Raji (cell line): ENCODE measurements around the gene SPEN.

Experiments
- POLR2A ChIP-seq: IDR thresholded peaks from 2 replicates; pipeline ENCODE4 v1.6.1; 2011; ENCODE audit warnings: low read depth, low read length, control low read depth; ENCODE audit not compliant: insufficient read depth

The SPEN gene

DNA sequence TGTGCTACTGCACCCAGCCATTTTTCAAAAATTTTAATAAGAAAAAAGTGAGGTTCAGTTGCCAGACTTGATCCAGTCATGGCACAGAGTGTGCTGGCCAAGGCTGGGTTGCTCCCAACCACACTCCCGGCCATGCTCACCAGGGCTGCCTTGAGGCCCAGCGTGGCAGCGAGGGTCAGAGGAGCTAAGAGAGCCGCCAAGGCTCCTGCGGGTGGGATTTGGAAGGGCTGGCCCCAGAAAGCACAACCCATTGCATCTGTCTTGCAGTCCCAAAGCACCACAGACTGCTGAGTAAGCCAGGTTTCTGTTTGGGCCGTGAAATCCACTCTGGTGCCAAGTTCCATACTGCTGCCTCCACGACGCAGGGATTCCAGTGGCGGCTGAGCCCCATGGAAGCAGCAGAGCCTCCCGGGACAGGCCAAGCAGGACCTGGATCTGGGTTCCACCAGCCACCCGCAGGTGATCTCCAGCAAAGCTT, 105.8 kb downstream of the SPEN start:
- no peak for TF ChIP-seq POLR2A

- no peak for TF ChIP-seq POLR2A
These were observed 106.3 kb downstream of the SPEN start for GRCh38 chr1:15953791-15954241.

DNA sequence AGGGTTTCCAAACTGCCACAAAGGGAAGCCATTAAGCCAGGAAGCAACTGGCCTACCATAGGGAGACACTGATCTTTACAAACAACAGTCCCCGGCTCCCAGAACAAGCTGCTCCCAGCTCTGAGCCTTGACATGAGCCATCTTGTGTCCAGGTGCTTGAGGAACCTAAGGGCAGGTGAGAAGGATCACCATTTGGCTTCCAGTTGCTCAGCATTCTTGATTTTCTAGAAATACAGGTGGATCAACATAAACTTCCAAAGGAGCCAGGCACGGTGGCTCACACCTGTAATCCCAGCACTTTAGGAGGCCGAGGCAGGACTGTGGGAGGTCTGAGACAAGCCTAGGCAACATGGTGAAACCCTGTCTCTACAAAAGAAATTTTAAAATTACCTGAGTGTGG, 106.8 kb downstream of the SPEN start:
- TF ChIP-seq POLR2A = no peak

DNA sequence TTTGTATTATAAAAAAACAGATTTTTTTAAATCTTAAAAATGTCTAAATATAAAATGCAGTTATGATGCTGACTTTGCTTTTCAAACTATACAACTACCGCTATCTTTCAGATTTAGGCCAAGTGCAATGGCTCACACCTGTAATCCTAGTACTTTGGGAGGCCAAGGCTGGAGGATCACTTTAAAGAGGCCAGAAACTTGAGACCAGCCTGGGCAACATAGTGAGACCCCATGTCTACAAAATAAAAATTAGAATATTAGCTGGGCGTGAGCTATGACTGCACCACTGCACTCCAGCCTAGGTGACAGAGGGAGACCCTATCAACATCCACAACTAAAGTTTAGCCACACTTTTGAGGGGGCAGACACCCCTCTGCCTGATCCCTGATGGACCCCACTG, 108.0 kb downstream of the SPEN start:
- no peak for TF ChIP-seq POLR2A

DNA sequence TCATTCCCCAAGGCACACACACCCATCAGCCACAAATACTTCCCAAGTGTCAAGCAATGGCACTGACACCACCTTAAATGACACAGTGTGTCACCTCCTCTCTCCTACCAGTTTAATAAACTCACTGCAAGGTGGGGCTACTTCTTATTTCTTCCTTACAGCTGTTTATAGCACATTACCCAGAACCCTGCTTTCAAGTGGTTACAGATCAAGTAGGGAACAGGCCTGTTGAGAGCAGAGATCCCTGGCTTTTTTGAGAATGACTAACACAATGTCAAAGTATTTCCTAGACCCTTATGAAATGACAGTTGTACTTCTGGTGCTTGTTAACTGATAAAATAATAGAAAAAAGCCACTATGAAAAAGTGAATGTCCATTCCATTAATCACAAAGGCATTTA, 108.6 kb downstream of the SPEN start:
- no peak for TF ChIP-seq POLR2A

GRCh38 chr1:15957221-15958095, 110.0 kb downstream of the SPEN start:
- no peak for TF ChIP-seq POLR2A

DNA sequence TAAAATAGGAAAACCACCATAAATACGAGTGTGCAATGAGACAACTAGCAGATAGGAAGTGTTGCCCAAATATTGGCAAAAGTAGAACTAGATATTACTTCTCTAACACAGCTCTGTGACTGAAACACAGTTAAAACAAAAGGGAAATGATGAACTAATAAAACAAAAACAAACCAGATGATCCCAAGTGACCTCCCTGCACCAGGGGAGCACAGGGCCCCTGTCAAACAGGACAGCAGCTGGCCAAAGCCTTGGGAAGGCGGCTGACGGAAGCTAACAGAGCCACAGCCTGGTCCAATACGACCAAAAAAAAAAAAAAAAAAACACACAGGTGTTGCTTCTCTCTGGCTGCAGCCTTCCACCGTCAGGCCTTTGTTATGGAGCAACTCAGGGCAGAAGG, 110.6 kb downstream of the SPEN start:
- no peak for TF ChIP-seq POLR2A

DNA sequence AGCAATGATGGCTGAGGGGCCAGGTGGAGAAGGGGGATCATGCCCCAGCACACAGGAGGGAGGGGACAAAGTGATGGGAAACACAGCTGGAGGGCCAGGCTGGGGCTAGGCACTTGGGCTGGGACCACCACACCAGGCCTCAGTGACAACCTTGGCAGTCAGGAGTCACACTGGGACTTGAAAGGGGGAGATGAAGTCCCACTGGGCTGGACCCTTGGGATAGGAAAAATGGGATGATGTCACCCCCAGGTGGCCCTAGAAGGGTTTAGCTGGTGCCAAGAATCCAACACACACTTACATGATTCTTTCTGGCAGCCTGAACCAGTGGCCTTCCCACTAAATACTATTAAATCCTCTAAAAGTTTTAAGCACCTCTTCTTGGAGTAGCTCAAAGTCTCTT, 111.3 kb downstream of the SPEN start:
- TF ChIP-seq POLR2A = no peak

- TF ChIP-seq POLR2A = no peak
These were observed 111.9 kb downstream of the SPEN start for GRCh38 chr1:15959424-15959823.

DNA sequence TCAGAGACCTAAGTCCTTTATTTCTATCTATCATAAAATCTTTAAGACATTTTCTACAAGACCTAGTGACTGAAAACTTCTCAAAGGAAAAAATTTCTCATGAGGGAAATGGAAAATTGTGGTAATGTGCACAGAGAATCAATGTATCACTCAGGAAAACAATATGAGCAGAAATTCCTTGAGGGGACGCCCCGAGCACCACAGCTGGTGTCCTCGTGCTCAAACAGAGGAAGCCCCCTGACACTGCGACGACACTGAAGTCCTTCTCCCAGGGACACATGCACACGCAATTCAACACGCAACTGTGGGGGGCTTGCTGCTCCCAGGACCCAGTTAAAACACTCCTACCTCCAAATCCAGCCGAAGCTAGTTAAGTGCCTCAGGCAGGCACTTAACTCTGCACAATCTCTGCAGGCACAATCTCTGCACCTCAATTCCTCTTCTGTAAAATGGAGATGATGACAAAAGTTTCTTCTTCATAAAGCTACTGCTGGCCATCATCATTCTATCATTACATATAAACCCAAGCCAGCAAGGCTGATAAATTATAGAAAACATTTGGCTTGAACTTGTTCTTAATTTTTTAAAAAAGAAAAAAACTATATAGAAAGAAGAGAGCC, 112.4 kb downstream of the SPEN start:
- TF ChIP-seq POLR2A = no peak

DNA sequence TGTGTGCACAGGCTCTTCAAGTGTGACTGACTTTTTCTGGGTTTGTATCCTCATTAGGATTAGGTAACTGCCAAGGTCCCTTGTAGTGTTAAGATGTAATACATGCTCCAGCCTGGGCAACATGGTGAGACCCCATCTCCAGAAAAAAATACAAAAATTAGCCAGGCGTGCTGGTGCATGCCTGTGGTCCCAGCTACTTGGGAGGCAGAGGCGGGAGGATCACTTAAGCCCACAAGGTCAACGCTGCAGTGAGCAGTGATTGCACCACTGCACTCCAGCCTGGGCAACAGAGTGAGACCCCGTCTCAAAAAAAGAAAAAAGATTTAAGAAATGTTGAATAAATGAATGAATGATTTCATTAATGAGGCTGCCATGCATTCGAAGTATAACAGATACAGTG, 113.3 kb downstream of the SPEN start:
- no peak for TF ChIP-seq POLR2A

DNA sequence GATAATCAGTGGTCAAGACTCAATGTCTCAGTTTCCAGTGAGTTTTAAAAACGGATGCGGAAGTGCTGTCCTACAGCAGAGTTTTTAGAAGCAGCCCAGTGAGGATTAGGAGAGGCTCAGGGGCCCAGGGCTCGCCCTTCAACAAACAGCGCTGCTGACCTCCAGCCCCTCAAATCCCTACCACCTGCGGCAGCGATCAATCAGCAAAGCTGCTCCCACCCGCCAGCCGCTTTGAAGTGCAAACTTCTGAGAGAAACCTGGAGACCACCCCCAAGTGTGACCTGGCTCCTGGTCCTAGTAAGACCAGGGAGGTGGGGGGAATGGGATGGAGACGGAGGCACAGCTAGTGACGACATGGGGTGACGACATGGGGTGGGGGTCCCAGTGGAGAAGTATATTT, 114.0 kb downstream of the SPEN start:
- TF ChIP-seq POLR2A = no peak

DNA sequence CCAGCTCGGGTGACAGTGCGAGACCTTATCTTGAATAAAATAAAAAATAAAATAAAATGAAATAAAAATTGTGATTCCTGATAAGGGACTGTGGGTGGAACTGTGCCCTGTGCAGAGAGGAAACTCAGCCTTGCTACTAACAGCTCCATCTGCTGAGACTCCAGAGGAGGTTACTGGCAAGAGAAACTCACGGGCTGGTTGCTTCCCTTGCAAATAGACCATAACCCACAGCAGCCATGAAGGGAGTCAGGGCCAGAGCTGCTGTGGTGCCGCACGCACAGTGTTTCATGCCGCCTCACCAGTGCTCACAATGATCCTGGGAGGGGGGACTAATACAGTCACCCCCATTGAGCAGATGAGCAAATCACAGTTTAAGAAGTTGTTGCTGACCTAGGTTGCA, 114.7 kb downstream of the SPEN start:
- no peak for TF ChIP-seq POLR2A

GRCh38 chr1:15962671-15963362, 115.3 kb downstream of the SPEN start:
- no peak for TF ChIP-seq POLR2A

DNA sequence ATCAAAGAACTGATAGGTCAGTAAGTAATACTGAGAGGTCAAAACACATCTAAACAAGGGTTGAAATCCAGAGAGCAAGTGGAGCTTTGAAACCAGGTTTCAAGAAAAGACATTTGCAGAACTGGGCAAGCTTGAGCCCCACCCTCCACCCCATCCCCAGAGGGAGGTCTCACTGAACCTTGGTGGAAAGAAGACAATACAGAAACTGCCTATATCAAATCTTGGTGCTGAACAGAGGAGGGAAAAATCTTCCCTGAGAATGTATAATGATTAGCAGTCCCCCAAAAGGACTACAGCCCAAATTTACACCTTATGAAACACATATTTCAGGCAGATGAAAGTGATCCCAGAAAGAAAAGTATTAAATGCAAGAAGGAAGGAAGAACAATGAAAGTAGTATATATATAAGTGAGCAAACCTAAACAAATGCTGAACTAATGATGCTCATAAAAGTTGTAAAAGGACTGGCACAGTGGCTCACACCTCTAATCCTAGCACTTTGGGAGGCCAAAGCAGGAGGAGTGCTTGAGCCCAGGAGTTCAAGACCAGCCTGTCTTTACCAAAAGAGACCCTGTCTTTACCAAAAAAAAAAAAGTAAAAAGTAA, 116.0 kb downstream of the SPEN start:
- TF ChIP-seq POLR2A = no peak

GRCh38 chr1:15963968-15964648, 116.6 kb downstream of the SPEN start:
- TF ChIP-seq POLR2A = no peak
